Mesenchymal stem cell (in vitro differentiated cells and primary cell): ENCODE results near the gene MRPS27.

Source experiments
- DNase-seq: peaks from one replicate; pipeline ENCODE4 v3.0.0-alpha.2; 2013
- H2AFZ ChIP-seq: one replicate; pipeline ENCODE4 v1.6.1; 2013; ENCODE audit warnings: low read depth, mild to moderate bottlenecking, control low read depth, inconsistent platforms, low read length, moderate library complexity
- H2AK5ac ChIP-seq: 2 replicates; pipeline ENCODE4 v1.6.1; 2013; ENCODE audit warnings: low read length, moderate library complexity, mild to moderate bottlenecking, inconsistent platforms; ENCODE audit not compliant: severe bottlenecking
- H2BK120ac ChIP-seq: one replicate; pipeline ENCODE4 v1.6.1; 2013; ENCODE audit warnings: low read depth, mild to moderate bottlenecking, inconsistent platforms, low read length, moderate library complexity
- H2BK12ac ChIP-seq, 2 experiments: one replicate each; pipeline ENCODE4 v1.6.1; 2013; ENCODE audit warnings: inconsistent platforms in 2 of 2, low read length in 2 of 2, mild to moderate bottlenecking in 2 of 2, moderate library complexity in 2 of 2, control low read depth in 1 of 2
- H2BK15ac ChIP-seq: one replicate; pipeline ENCODE4 v1.6.1; 2013; ENCODE audit warnings: mild to moderate bottlenecking, low read depth, inconsistent platforms; ENCODE audit not compliant: poor library complexity, severe bottlenecking
- H2BK5ac ChIP-seq: 2 replicates; pipeline ENCODE4 v1.6.1; 2013; ENCODE audit warnings: low read depth, mild to moderate bottlenecking, low read length, control low read depth, inconsistent platforms; ENCODE audit not compliant: poor library complexity, severe bottlenecking
- H3K14ac ChIP-seq, 2 experiments: one replicate each; pipeline ENCODE4 v1.6.1; 2013; ENCODE audit warnings: inconsistent platforms in 2 of 2, low read length in 2 of 2, control low read depth in 1 of 2, mild to moderate bottlenecking in 1 of 2, moderate library complexity in 1 of 2
- H3K18ac ChIP-seq, 2 experiments: one replicate each; pipeline ENCODE4 v1.6.1; 2013; ENCODE audit warnings: inconsistent platforms in 2 of 2, low read length in 2 of 2, control low read depth in 1 of 2, low read depth in 1 of 2, mild to moderate bottlenecking in 1 of 2
- H3K23ac ChIP-seq, 2 experiments: one replicate each; pipeline ENCODE4 v1.6.1; 2013; ENCODE audit warnings: inconsistent platforms in 2 of 2, low read length in 2 of 2, mild to moderate bottlenecking in 2 of 2, moderate library complexity in 2 of 2, control low read depth in 1 of 2
- H3K27ac ChIP-seq: 2 replicates; pipeline ENCODE4 v1.5.1; 2013; ENCODE audit warnings: mild to moderate bottlenecking, moderate library complexity, low read length, control low read depth, inconsistent platforms; ENCODE audit not compliant: poor library complexity, severe bottlenecking
- H3K27me3 ChIP-seq, 2 experiments: 2 replicates each; pipeline versions ENCODE4 v1.6.1 to v1.7.0; 2013; ENCODE audit warnings: low read length in 2 of 2, mild to moderate bottlenecking in 2 of 2, moderate library complexity in 2 of 2, control low read depth in 1 of 2, inconsistent platforms in 1 of 2; ENCODE audit not compliant: control insufficient read depth in 1 of 2, insufficient read depth in 1 of 2
- H3K36me3 ChIP-seq, 2 experiments: 2 replicates each; pipeline versions ENCODE4 v1.6.1 to v1.7.0; 2013; ENCODE audit warnings: low read length in 2 of 2, control low read depth in 1 of 2, inconsistent platforms in 1 of 2, low read depth in 1 of 2, mild to moderate bottlenecking in 1 of 2; ENCODE audit not compliant: insufficient read depth in 2 of 2, control insufficient read depth in 1 of 2
- H3K4ac ChIP-seq, 2 experiments: one replicate each; pipeline ENCODE4 v1.6.1; 2013; ENCODE audit warnings: inconsistent platforms in 2 of 2, low read length in 2 of 2, mild to moderate bottlenecking in 2 of 2, moderate library complexity in 2 of 2, control low read depth in 1 of 2, low read depth in 1 of 2
- H3K4me1 ChIP-seq: 2 replicates; pipeline ENCODE4 v1.6.1; 2013; ENCODE audit warnings: low read depth, low read length, control low read depth; ENCODE audit not compliant: control insufficient read depth, insufficient read depth
- H3K4me2 ChIP-seq: 2 replicates; pipeline ENCODE4 v1.6.1; 2013; ENCODE audit warnings: low read length, mild to moderate bottlenecking, inconsistent platforms; ENCODE audit not compliant: poor library complexity, severe bottlenecking
- H3K4me3 ChIP-seq, 2 experiments: 2 replicates each; pipeline versions ENCODE4 v1.5.1 to v1.7.0; 2013; ENCODE audit warnings: low read length in 2 of 2, mild to moderate bottlenecking in 2 of 2, control low read depth in 1 of 2, low read depth in 1 of 2; ENCODE audit not compliant: insufficient read depth in 1 of 2
- H3K79me1 ChIP-seq: replicated peaks from 2 replicates; pipeline ENCODE4 v1.6.1; 2013; ENCODE audit warnings: mild to moderate bottlenecking, control low read depth, low read length, inconsistent platforms; ENCODE audit not compliant: poor library complexity, severe bottlenecking
- H3K9ac ChIP-seq: 2 replicates; pipeline ENCODE4 v1.7.0; 2013; ENCODE audit warnings: mild to moderate bottlenecking, low read length, moderate library complexity
- H3K9me3 ChIP-seq: 2 replicates; pipeline ENCODE4 v1.7.0; 2013; ENCODE audit warnings: mild to moderate bottlenecking, low read length; ENCODE audit not compliant: control insufficient read depth
- H4K8ac ChIP-seq: one replicate; pipeline ENCODE4 v1.6.1; 2013; ENCODE audit warnings: inconsistent platforms, mild to moderate bottlenecking, low read length, moderate library complexity
- H4K91ac ChIP-seq: one replicate; pipeline ENCODE4 v1.6.1; 2013; ENCODE audit warnings: mild to moderate bottlenecking, low read length, inconsistent platforms
- WGBS: methylation state at CpG from one replicate; pipeline ENCODE4 v1.1.7; 2013; ENCODE audit warnings: mixed read lengths; 5-methylcytosine and 5-hydroxymethylcytosine counted together

Gene MRPS27

GRCh38 chr5:72271702-72272101, 48.3 kb downstream of the MRPS27 start:
- H2BK5ac ChIP-seq: no peak overlapping the region
- H4K91ac ChIP-seq: no peak overlapping the region
- H3K4me3 ChIP-seq: no peak overlapping the region
- no peak overlapping the region for H4K8ac ChIP-seq
- no peak for DNase-seq
- H3K36me3 ChIP-seq: peaks cover 0 to 19% of the 10 kb centered on the region in 2 experiments
- H2AK5ac ChIP-seq: no peak overlapping the region
- H3K9ac ChIP-seq: no peak overlapping the region
- H2BK120ac ChIP-seq: no peak overlapping the region
- no peaks in the 10 kb centered on the region for H3K4me1 ChIP-seq
- H3K14ac ChIP-seq: no peak overlapping the region
- no peak overlapping the region for H3K4ac ChIP-seq
- H2BK15ac ChIP-seq: no peak overlapping the region
- H3K9me3 ChIP-seq: no peaks in the 10 kb centered on the region
- no peaks in the 10 kb centered on the region for H3K27me3 ChIP-seq
- no peak overlapping the region for H3K23ac ChIP-seq
- no peak overlapping the region for H2AFZ ChIP-seq
- no peak overlapping the region for H2BK12ac ChIP-seq
- WGBS: 98% methylated on average over 2 of the region's 3 CpGs
- no peak overlapping the region for H3K18ac ChIP-seq
- no peak overlapping the region for H3K4me2 ChIP-seq
- peaks cover 12% of the 10 kb centered on the region for H3K79me1 ChIP-seq
- no peak overlapping the region for H3K27ac ChIP-seq

GRCh38 chr5:72270037-72270436, 50.0 kb downstream of the MRPS27 start:
- Histone ChIP-seq H2AFZ (no peak overlapping the region), H3K4me2 (no peak overlapping the region), H2BK5ac (no peak overlapping the region), H3K36me3 (peaks cover 0 to 19% of the 10 kb centered on the region in 2 experiments), H2BK12ac (no peak overlapping the region), H3K27ac (no peak overlapping the region), H3K27me3 (no peaks in the 10 kb centered on the region), H3K4me1 (no peaks in the 10 kb centered on the region), H3K4me3 (no peak overlapping the region), H4K91ac (no peak overlapping the region), H2BK15ac (no peak overlapping the region), H3K9me3 (no peaks in the 10 kb centered on the region), H3K79me1 (peaks cover 14% of the 10 kb centered on the region), H2AK5ac (no peak overlapping the region), H4K8ac (no peak overlapping the region), H3K23ac (no peak overlapping the region), H3K4ac (no peak overlapping the region), H3K9ac (no peak overlapping the region), H2BK120ac (no peak overlapping the region), H3K18ac (no peak overlapping the region), H3K14ac (no peak overlapping the region)
- 100% methylated on average over 3 of the region's 4 CpGs for WGBS
- no peak for DNase-seq

- Histone ChIP-seq H2BK5ac (no peak overlapping the region), H2BK120ac (no peak overlapping the region), H3K36me3 (peaks cover 0 to 19% of the 10 kb centered on the region in 2 experiments), H3K9me3 (no peaks in the 10 kb centered on the region), H2BK12ac (no peak overlapping the region), H3K23ac (no peak overlapping the region), H3K4me3 (no peak overlapping the region), H3K9ac (no peak overlapping the region), H4K8ac (no peak overlapping the region), H3K14ac (no peak overlapping the region), H3K18ac (no peak overlapping the region), H4K91ac (no peak overlapping the region), H3K27ac (no peak overlapping the region), H3K4ac (no peak overlapping the region), H3K4me2 (no peak overlapping the region), H3K27me3 (no peaks in the 10 kb centered on the region), H2AK5ac (no peak overlapping the region), H3K79me1 (peaks cover 15% of the 10 kb centered on the region), H2BK15ac (no peak overlapping the region), H3K4me1 (no peaks in the 10 kb centered on the region), H2AFZ (no peak overlapping the region)
- WGBS: no CpG with 5 or more reads among the region's 1 CpG
- DNase-seq: no peak
Observed at GRCh38 chr5:72269411-72269780, 50.6 kb downstream of the MRPS27 start.

GRCh38 chr5:72268753-72269410, 51.2 kb downstream of the MRPS27 start:
- Histone ChIP-seq H3K4me3 (no peak overlapping the region), H3K27ac (no peak overlapping the region), H3K14ac (no peak overlapping the region), H3K79me1 (peaks cover 15% of the 10 kb centered on the region), H3K18ac (no peak overlapping the region), H2AFZ (no peak overlapping the region), H2BK12ac (no peak overlapping the region), H2BK5ac (no peak overlapping the region), H3K9ac (no peak overlapping the region), H3K4me1 (no peaks in the 10 kb centered on the region), H2BK120ac (no peak overlapping the region), H3K9me3 (no peaks in the 10 kb centered on the region), H4K91ac (no peak overlapping the region), H3K36me3 (peaks cover 0 to 19% of the 10 kb centered on the region in 2 experiments), H3K4ac (no peak overlapping the region), H4K8ac (no peak overlapping the region), H3K4me2 (no peak overlapping the region), H3K27me3 (no peaks in the 10 kb centered on the region), H2BK15ac (no peak overlapping the region), H3K23ac (no peak overlapping the region), H2AK5ac (no peak overlapping the region)
- 86% methylated on average over 1 of the region's 2 CpGs for WGBS
- peak; percentile 51 for DNase-seq
